Measurements from ENCODE around the gene BMP10. TPM values are rescaled to one million over a fixed set of nuclear protein-coding genes. Genes with fewer than 3 reads are reported as not detected.

BMP10 gene
- total and polyA plus RNA-seq, 10 of the 15 experiments (the other 5 are each of a cell fraction or from before 2014, with no cell fraction given): 0.04 TPM; not detected in 9

GRCh38 chr2:68879296-68879695 lies 8.1 kb upstream of the BMP10 start:
- intact Hi-C loops (cut with micrococcal nuclease; ENCODE audit: unreplicated experiment) (no loop called here), in situ Hi-C loops (cut with MboI) (no loop called here)
- ChIA-PET POLR2A (no interaction called here), CTCF (interaction anchor here (1.0 kb wide), 1 partner anchor 128 kb away, joined by 3 read pairs; no protein-coding TSS in a partner anchor), SMC1A (ENCODE audit: uncharacterized antibody, unreplicated experiment) (interaction anchor here (0.9 kb wide), 1 partner anchor 29 kb away, joined by 3 read pairs; no protein-coding TSS in a partner anchor), RAD21 (ENCODE audit: unreplicated experiment) (interaction anchor here (1.6 kb wide), 1 partner anchor 9 kb away, joined by 3 read pairs; no protein-coding TSS in a partner anchor)
- H3K27me3 ChIP-seq (replicated peaks in 1 of 2; ENCODE audit: control insufficient read depth in 2 of 2, insufficient read depth in 2 of 2, low read length in 1 of 2): peaks cover 2 to 15% of the 10 kb centered on the region in 2 experiments; a peak in 3 of 4 replicates
- H4K20me1 ChIP-seq (ENCODE audit: control insufficient read depth, insufficient read depth): no peaks in the 10 kb centered on the region
- H3K4me1 ChIP-seq (ENCODE audit: control insufficient read depth, insufficient read depth, low read length): no peaks in the 10 kb centered on the region
- FAIRE-seq (no peak), ATAC-seq (no peak), DNase-seq (ENCODE audit: low read depth, low spot score) (no peak)
- H3K27ac ChIP-seq (ENCODE audit: control insufficient read depth, insufficient read depth): no peak overlapping the region
- no peak overlapping the region for H2AFZ ChIP-seq (ENCODE audit: control insufficient read depth, low read depth, low read length)
- H3K79me2 ChIP-seq (ENCODE audit: control insufficient read depth, insufficient read depth, low read length): no peaks in the 10 kb centered on the region
- no peaks in the 10 kb centered on the region for H3K36me3 ChIP-seq (ENCODE audit: control insufficient read depth in 2 of 2, insufficient read depth in 2 of 2, low read length in 1 of 2)
- H3K9me3 ChIP-seq (replicated peaks; ENCODE audit: control insufficient read depth, insufficient read depth, low read length): no peaks in the 10 kb centered on the region
- TF ChIP-seq KAT2A (conservative IDR thresholded peaks at IDR 0.05; ENCODE audit: control insufficient read depth, low read depth, low read length) (no peak), FOS (IDR thresholded peaks at IDR 0.05; ENCODE audit: borderline replicate concordance, extremely low read depth, insufficient read length) (no peak), ASH2L (IDR thresholded peaks at IDR 0.05; ENCODE audit: borderline replicate concordance, low read depth) (no peak), FOXM1 (IDR thresholded peaks at IDR 0.05; ENCODE audit: low read depth, low read length) (no peak), MEF2B (IDR thresholded peaks at IDR 0.05; ENCODE audit: partially characterized antibody, poor library complexity, severe bottlenecking) (no peak), ETV6 (conservative IDR thresholded peaks at IDR 0.05 in 1 of 2, IDR thresholded peaks at IDR 0.05 in 1 of 2; ENCODE audit: borderline replicate concordance in 1 of 2, low read depth in 1 of 2) (no peak), EGR1 (IDR thresholded peaks at IDR 0.05; ENCODE audit: borderline replicate concordance in 1 of 2, low read depth in 2 of 2, low read length in 2 of 2) (no peak), STAT1 (conservative IDR thresholded peaks at IDR 0.05) (no peak)
- TF ChIP-seq, protein P1, sequence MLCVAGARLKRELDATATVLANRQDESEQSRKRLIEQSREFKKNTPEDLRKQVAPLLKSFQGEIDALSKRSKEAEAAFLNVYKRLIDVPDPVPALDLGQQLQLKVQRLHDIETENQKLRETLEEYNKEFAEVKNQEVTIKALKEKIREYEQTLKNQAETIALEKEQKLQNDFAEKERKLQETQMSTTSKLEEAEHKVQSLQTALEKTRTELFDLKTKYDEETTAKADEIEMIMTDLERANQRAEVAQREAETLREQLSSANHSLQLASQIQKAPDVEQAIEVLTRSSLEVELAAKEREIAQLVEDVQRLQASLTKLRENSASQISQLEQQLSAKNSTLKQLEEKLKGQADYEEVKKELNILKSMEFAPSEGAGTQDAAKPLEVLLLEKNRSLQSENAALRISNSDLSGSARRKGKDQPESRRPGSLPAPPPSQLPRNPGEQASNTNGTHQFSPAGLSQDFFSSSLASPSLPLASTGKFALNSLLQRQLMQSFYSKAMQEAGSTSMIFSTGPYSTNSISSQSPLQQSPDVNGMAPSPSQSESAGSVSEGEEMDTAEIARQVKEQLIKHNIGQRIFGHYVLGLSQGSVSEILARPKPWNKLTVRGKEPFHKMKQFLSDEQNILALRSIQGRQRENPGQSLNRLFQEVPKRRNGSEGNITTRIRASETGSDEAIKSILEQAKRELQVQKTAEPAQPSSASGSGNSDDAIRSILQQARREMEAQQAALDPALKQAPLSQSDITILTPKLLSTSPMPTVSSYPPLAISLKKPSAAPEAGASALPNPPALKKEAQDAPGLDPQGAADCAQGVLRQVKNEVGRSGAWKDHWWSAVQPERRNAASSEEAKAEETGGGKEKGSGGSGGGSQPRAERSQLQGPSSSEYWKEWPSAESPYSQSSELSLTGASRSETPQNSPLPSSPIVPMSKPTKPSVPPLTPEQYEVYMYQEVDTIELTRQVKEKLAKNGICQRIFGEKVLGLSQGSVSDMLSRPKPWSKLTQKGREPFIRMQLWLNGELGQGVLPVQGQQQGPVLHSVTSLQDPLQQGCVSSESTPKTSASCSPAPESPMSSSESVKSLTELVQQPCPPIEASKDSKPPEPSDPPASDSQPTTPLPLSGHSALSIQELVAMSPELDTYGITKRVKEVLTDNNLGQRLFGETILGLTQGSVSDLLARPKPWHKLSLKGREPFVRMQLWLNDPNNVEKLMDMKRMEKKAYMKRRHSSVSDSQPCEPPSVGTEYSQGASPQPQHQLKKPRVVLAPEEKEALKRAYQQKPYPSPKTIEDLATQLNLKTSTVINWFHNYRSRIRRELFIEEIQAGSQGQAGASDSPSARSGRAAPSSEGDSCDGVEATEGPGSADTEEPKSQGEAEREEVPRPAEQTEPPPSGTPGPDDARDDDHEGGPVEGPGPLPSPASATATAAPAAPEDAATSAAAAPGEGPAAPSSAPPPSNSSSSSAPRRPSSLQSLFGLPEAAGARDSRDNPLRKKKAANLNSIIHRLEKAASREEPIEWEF (IDR thresholded peaks at IDR 0.05; ENCODE audit: insufficient replicate concordance, low read depth, low read length): no peak
- TF ChIP-seq, protein P2, sequence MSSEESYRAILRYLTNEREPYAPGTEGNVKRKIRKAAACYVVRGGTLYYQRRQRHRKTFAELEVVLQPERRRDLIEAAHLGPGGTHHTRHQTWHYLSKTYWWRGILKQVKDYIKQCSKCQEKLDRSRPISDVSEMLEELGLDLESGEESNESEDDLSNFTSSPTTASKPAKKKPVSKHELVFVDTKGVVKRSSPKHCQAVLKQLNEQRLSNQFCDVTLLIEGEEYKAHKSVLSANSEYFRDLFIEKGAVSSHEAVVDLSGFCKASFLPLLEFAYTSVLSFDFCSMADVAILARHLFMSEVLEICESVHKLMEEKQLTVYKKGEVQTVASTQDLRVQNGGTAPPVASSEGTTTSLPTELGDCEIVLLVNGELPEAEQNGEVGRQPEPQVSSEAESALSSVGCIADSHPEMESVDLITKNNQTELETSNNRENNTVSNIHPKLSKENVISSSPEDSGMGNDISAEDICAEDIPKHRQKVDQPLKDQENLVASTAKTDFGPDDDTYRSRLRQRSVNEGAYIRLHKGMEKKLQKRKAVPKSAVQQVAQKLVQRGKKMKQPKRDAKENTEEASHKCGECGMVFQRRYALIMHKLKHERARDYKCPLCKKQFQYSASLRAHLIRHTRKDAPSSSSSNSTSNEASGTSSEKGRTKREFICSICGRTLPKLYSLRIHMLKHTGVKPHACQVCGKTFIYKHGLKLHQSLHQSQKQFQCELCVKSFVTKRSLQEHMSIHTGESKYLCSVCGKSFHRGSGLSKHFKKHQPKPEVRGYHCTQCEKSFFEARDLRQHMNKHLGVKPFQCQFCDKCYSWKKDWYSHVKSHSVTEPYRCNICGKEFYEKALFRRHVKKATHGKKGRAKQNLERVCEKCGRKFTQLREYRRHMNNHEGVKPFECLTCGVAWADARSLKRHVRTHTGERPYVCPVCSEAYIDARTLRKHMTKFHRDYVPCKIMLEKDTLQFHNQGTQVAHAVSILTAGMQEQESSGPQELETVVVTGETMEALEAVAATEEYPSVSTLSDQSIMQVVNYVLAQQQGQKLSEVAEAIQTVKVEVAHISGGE (CRISPR knock-in tag; IDR thresholded peaks at IDR 0.05): no peak
- TF ChIP-seq, protein P3, sequence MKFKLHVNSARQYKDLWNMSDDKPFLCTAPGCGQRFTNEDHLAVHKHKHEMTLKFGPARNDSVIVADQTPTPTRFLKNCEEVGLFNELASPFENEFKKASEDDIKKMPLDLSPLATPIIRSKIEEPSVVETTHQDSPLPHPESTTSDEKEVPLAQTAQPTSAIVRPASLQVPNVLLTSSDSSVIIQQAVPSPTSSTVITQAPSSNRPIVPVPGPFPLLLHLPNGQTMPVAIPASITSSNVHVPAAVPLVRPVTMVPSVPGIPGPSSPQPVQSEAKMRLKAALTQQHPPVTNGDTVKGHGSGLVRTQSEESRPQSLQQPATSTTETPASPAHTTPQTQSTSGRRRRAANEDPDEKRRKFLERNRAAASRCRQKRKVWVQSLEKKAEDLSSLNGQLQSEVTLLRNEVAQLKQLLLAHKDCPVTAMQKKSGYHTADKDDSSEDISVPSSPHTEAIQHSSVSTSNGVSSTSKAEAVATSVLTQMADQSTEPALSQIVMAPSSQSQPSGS (IDR thresholded peaks at IDR 0.05; ENCODE audit: low read length): no peak
- H3K4me2 ChIP-seq (ENCODE audit: control insufficient read depth, insufficient read depth): no peak overlapping the region
- no peak overlapping the region for H3K4me3 ChIP-seq
- 61% methylated on average over 3 of the region's 3 CpGs for WGBS (ENCODE audit: insufficient coverage, insufficient replicate concordance, low lambda C conversion rate, missing lambda C conversion rate)
- no TSS peak for BruUV-seq (replicated peaks)
- no peak overlapping the region for H3K9ac ChIP-seq (ENCODE audit: control insufficient read depth, insufficient read depth, low read length)

Measured in GM12878 (cell line).